ENCODE data around the gene PEX5. TPM values are rescaled to one million over a fixed set of nuclear protein-coding genes. Genes with fewer than 3 reads are reported as not detected.

PEX5 gene
- total RNA-seq, result 62.3 and 65.4 TPM in 2 replicates
- long read RNA-seq, transcript PEX5-201 (15 exons, 3,252 nt), result major isoform, 9 of 34 reads
- long read RNA-seq, partial matches to known transcripts, result 5 of 34 reads
- long read RNA-seq, other reads (novel, unspliced or antisense), result 18 of 34 reads

GRCh38 chr12:7189398-7190267, at the start of gene PEX5:
TSS of gene PEX5 (plus strand) at chr12:7189686. CDS start at chr12:7190378, 692 bp downstream.
- Mint-ChIP-seq H3K27me3 (peaks cover 4% of the 10 kb centered on the region), H3K4me3 (ENCODE audit: low read depth) (peak within 1 kb of the TSS; percentile 90), H3K36me3 (ENCODE audit: insufficient read depth) (peaks cover 13% of the 10 kb centered on the region), H3K4me1 (ENCODE audit: low read depth) (peaks cover 20% of the 10 kb centered on the region), H3K27ac (peak within 1 kb of the TSS; percentile 93), H3K9me3 (ENCODE audit: low read depth) (no peaks in the 10 kb centered on the region)
- peak; percentile 81 for DNase-seq (ENCODE audit: low spot score, unreplicated experiment)
- TF ChIP-seq CTCF (IDR thresholded peaks at IDR 0.05; ENCODE audit: unreplicated experiment), result no peak

GRCh38 chr12:7141351-7142005, 48.0 kb upstream of the PEX5 start:
- H3K27me3 Mint-ChIP-seq, result no peaks in the 10 kb centered on the region
- no peak for DNase-seq (ENCODE audit: low spot score, unreplicated experiment)
- no peaks in the 10 kb centered on the region for H3K4me1 Mint-ChIP-seq (ENCODE audit: low read depth)
- no peak overlapping the region for H3K27ac Mint-ChIP-seq
- no peak for TF ChIP-seq CTCF (IDR thresholded peaks at IDR 0.05; ENCODE audit: unreplicated experiment)
- peaks cover 52% of the 10 kb centered on the region for H3K36me3 Mint-ChIP-seq (ENCODE audit: insufficient read depth)
- H3K4me3 Mint-ChIP-seq (ENCODE audit: low read depth), result no peak overlapping the region
- no peaks in the 10 kb centered on the region for H3K9me3 Mint-ChIP-seq (ENCODE audit: low read depth)

- no peaks in the 10 kb centered on the region for H3K9me3 Mint-ChIP-seq (ENCODE audit: low read depth)
- peak; percentile 52 for DNase-seq (ENCODE audit: low spot score, unreplicated experiment)
- H3K4me1 Mint-ChIP-seq (ENCODE audit: low read depth), result no peaks in the 10 kb centered on the region
- H3K27me3 Mint-ChIP-seq, result no peaks in the 10 kb centered on the region
- no peak overlapping the region for H3K27ac Mint-ChIP-seq
- no peak overlapping the region for H3K4me3 Mint-ChIP-seq (ENCODE audit: low read depth)
- peak; percentile 87 for TF ChIP-seq CTCF (IDR thresholded peaks at IDR 0.05; ENCODE audit: unreplicated experiment)
- peaks cover 53% of the 10 kb centered on the region for H3K36me3 Mint-ChIP-seq (ENCODE audit: insufficient read depth)
These were observed 47.3 kb upstream of the PEX5 start for GRCh38 chr12:7142056-7142644.

GRCh38 chr12:7142809-7143465, 46.5 kb upstream of the PEX5 start:
- H3K27me3 Mint-ChIP-seq, result no peaks in the 10 kb centered on the region
- H3K36me3 Mint-ChIP-seq (ENCODE audit: insufficient read depth), result peaks cover 51% of the 10 kb centered on the region
- H3K4me1 Mint-ChIP-seq (ENCODE audit: low read depth), result no peaks in the 10 kb centered on the region
- no peak overlapping the region for H3K4me3 Mint-ChIP-seq (ENCODE audit: low read depth)
- DNase-seq (ENCODE audit: low spot score, unreplicated experiment), result no peak
- H3K27ac Mint-ChIP-seq, result peak overlapping the region; percentile 63
- no peaks in the 10 kb centered on the region for H3K9me3 Mint-ChIP-seq (ENCODE audit: low read depth)
- no peak for TF ChIP-seq CTCF (IDR thresholded peaks at IDR 0.05; ENCODE audit: unreplicated experiment)

- TF ChIP-seq CTCF (IDR thresholded peaks at IDR 0.05; ENCODE audit: unreplicated experiment), result no peak
- Mint-ChIP-seq H3K27me3 (no peaks in the 10 kb centered on the region), H3K4me1 (ENCODE audit: low read depth) (no peaks in the 10 kb centered on the region), H3K36me3 (ENCODE audit: insufficient read depth) (peaks cover 52% of the 10 kb centered on the region), H3K4me3 (ENCODE audit: low read depth) (no peak overlapping the region), H3K27ac (no peak overlapping the region), H3K9me3 (ENCODE audit: low read depth) (no peaks in the 10 kb centered on the region)
- DNase-seq (ENCODE audit: low spot score, unreplicated experiment), result no peak
These were observed 45.9 kb upstream of the PEX5 start for GRCh38 chr12:7143564-7143963.
